Ramos (cell line): Measurements from ENCODE around the gene NUMA1.

ENCODE experiments used
- in situ Hi-C: fragments of 300-500 bp; cut with MboI; formaldehyde crosslinking; loops from one replicate; pipeline ENCODE4 v1.14.3; 2022; ENCODE audit warnings: low sequenced_read_pairs; ENCODE audit not compliant: unreplicated experiment

Gene NUMA1

GRCh38 chr11:72002841-72003775 is 77.2 kb downstream of the NUMA1 start:
- in situ Hi-C loops: no loop called here

DNA sequence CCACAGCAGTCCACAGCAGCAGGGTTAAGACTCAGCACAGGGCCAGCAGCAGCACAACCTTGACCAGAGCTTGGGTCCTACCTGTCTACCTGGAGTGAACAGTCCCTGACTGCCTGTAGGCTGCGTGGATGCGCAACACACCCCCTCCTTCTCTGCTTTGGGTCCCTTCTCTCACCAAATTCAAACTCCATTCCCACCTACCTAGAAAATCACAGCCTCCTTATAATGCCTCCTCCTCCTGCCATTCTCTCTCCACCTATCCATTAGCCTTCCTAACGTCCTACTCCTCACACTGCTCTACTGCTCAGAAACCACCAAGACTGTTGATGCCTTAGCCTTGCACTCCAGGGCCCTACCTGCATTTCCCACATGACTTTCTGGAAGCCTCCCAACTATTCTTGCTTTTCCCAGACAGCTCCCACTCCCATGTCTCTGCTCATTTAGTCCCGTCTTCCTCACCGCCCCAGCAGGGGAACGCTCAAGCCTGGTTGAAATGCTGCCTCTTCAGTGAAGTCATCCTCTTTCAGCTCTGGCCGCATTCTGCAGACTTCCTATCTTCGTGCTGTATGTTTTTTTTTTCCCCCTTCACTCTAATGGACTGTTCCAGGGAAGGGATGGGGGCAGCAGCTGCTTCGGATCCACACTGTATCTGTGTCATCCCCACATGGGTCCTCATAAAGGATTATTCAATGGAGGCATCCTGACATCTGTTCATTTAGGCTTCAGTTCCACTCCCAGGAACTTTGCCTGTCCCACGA is 78.3 kb downstream of the NUMA1 start:
- in situ Hi-C loops: no loop called here

GRCh38 chr11:72001285-72001684 is 79.1 kb downstream of the NUMA1 start:
- in situ Hi-C loops: no loop called here

- in situ Hi-C loops: no loop called here
Measured at GRCh38 chr11:72000202-72000867, 80.0 kb downstream of the NUMA1 start.

DNA sequence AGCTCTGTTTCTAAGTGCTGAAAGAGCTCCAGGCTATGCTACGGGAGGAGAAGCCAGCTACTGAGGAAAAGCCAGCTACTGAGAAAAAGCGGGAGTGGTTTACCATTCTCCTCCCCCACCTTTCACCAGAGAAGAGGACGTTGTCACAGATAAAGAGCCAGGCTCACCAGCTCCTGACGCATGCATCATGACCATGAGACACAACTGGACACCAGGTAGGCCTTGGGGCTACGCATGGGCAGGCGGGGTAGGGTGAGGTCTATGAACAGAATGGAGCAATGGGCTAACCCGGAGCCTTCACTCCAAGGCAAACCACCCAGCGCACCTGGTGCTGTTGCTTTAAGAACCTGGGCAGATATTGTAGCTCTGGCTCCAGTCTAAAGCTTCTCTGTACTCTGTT is 80.5 kb downstream of the NUMA1 start:
- in situ Hi-C loops: loop anchor here (25.0 kb wide), 1 partner anchor 413 kb away; no protein-coding TSS in a partner anchor

DNA sequence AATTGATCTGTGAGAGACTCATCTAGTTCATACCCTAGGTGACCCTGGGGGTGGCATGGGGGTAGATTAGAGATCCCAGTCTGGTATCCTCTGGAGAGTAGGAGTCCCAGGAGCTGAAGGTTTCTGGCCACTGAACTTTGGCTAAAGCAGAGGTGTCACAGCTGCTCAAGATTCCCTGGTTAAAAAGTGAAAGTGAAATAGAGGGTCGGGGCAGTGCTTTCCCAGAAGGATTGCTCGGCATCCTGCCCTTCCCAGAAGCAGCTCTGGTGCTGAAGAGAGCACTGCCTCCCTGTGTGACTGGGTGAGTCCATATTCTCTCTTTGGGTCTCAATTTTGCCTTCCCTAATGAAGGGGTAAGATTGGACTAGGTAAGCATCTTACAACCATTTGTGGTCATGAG is 81.0 kb downstream of the NUMA1 start:
- in situ Hi-C loops: loop anchor here (25.0 kb wide), 1 partner anchor 413 kb away; no protein-coding TSS in a partner anchor

DNA sequence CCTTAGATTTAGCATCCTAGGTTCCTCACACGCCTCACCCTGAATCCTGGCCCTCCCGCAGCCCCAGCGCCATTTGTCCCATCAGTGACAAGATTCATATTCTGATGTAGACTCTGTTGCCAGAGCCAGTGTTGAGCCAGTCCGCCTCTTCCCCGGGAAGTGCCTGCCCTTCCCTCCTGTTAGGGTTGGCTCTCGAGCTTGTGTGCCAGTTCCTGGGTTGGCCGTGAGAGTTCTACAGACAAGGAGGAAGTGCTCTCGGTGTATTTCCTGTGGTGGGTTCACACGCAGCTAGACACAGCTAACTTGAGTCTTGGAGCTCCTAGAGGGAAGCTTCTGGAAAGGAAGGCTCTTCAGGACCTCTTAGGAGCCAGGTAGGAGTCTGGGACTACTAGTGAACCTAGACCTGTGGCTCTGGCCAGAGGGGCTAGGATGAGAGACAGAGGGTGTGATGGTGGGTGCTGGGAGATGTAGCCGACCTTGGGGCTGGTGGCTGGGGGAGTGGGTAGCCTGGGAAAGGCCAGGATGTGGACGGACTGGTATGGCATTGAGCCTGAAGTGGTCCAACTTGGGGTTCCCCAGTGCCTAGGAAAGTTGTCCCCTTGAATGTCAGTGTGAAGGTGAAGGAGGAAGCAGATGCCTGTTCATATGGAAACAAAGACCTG is 81.6 kb downstream of the NUMA1 start, which contains the start of gene IL18BP:
Gene IL18BP (plus strand): TSS at position 261 of the 662 bp plus-strand sequence. CDS start 1,076 bp downstream, outside the sequence.
- in situ Hi-C loops: loop anchor here (25.0 kb wide), 1 partner anchor 414 kb away; no protein-coding TSS in a partner anchor

DNA sequence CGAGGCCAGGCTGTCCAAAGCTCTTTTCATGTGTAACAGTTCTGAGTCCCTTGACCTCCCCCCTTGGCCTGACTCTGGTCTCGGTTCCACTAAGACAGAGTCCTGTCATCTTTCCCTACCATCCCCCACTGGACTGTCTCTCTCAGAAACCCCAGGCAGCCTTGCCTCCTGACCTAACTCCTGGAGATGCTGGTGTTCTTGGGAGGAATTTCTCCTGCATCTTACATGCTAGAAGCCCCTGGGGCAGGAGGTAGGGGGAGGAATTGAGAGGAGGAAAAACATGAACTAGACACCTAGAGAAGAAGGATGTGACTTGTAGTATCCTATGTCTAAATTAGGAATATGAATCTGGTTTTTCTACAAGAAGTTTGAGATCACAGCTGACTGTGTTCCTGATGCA is 82.3 kb downstream of the NUMA1 start:
- in situ Hi-C loops: loop anchor here (25.0 kb wide), 1 partner anchor 414 kb away; no protein-coding TSS in a partner anchor

DNA sequence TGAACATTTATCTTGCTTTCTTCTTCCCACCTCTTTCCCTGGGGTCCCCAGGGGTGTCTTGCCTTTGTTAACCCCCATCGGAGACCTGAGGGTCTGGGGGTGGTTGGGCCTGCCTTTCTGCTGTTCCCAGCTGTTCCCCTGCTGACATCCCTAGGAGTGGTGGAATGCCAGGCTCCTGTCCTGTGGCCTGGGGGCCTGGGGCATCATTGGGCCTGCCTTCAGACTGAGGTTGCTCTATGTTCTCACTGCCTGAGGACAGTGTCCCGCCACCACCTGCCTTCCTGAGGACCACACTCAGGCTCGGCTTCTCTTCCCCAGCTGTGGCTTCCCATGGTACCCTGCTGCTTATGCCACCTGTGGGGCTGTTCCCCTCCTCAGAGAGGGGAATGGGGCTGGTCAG is 82.7 kb downstream of the NUMA1 start:
- in situ Hi-C loops: loop anchor here (25.0 kb wide), 1 partner anchor 415 kb away; no protein-coding TSS in a partner anchor

- in situ Hi-C loops: loop anchor here (25.0 kb wide), 1 partner anchor 415 kb away; no protein-coding TSS in a partner anchor
Measured at GRCh38 chr11:71996946-71997345, 83.4 kb downstream of the NUMA1 start.

GRCh38 chr11:71996517-71996916 is 83.8 kb downstream of the NUMA1 start:
- in situ Hi-C loops: loop anchor here (25.0 kb wide), 1 partner anchor 416 kb away; no protein-coding TSS in a partner anchor

DNA sequence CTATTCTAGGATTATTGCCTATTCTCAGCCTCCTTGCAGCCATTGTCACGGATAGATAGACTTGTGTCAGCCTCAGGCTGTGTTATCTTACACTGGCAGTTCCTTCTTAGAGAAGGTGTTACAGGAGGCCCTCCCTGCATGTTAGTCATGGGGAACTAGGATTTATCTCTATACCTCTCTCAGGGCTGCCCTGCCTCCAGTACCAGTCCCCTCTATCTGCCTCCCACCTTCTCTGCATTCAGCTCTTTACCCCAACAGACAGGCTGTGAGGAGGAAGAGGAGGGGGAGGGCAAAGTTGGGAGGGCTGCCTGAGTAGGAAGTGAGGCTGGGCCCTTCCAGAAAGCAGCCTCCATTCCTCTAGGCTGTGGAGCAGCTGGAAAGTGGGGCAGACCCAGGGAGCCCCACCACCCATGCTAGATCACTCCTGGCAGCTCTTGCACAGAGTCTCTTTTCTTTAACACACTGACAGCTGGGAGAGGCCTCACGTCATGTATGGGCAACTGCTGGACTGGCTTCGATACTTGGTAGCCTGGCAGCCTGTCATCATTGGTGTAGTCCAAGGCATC is 84.5 kb downstream of the NUMA1 start:
- in situ Hi-C loops: loop anchor here (25.0 kb wide), 1 partner anchor 416 kb away; no protein-coding TSS in a partner anchor

GRCh38 chr11:71994786-71995185 is 85.6 kb downstream of the NUMA1 start:
- in situ Hi-C loops: loop anchor here (25.0 kb wide), 1 partner anchor 418 kb away; no protein-coding TSS in a partner anchor

DNA sequence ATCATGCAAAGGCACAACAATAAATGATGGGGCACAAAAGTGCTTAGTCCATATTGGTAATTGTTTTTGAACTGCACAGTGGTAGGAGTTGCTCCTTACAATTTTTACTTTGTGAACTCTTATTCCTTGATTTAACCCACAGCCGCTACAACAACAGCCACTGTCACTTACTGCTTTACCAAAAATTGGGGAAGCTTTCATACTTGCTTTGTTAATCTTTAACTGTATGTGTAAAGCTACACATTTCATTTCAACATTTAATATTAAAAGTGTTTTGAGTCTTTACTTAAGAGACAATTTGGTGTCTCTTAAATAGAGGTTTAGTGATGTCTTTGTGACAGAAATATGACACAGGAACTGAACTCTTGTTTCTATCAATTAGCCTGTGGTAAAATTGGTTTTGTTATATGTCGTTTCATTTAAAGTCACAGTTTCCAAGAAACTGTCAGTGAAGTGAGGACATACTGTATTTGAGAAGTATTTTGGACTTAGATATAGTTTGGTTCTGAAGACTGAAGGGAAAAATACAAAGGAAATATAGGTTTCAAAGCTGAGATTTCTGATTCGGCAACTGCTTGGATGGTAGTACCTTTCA is 88.1 kb downstream of the NUMA1 start:
- in situ Hi-C loops: loop anchor here (25.0 kb wide), 1 partner anchor 420 kb away; no protein-coding TSS in a partner anchor

DNA sequence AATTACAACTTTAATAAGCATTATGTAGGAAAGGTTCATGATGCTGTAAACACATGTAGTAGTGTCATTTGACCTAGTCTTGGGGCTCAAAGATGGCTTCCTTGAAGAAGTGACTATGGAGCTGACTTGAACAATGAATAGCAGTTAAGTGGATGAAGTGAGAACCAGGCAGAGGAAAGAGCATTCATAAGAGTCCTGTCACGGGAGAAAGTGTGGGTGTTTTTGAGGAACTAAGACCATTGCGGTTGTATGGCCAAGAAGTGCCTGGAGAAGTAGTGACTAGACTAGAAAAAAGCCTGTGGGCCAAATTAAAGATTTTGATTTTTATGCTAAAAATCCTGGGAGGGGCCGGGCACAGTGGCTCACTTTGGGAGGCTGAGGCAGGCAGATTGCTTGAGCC is 88.8 kb downstream of the NUMA1 start:
- in situ Hi-C loops: loop anchor here (25.0 kb wide), 1 partner anchor 421 kb away; no protein-coding TSS in a partner anchor

DNA sequence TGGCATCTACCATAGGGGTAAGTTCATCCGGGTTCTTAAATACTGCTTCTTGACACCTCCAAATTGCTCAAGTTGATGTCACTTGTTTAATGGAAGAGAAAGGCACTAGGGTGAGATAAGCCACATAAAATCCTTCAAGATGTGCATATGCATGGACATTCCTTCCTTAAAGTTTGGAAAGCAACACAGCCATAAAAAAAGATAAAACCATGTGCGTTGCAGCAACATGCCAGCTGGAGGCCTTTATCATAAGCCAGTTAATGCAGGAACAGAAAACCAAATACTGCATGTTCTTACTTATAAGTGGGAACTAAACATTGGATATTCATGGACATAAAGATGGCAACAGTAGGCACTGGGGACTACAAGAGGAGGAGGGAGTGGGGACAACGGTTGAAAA is 89.6 kb downstream of the NUMA1 start:
- in situ Hi-C loops: loop anchor here (25.0 kb wide), 1 partner anchor 422 kb away; no protein-coding TSS in a partner anchor

DNA sequence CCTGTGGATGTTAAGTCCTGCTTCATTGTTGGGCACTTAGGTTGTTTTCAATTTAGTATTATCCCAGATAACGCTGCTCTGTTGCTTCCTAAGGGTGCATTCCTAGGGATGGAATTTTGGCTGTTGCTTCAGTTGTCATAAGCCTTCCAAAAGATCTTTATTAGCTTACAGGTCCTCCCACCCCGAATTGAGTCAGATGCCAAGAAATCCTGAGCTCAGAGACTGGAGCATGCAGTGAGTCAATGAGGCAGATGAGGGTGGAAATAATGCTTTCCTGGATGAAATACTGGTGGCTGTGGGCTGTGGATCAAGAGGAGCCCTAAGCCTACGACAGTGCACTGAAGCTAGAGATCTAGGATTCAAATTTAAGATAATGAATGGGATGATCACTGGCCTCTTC is 92.3 kb downstream of the NUMA1 start:
- in situ Hi-C loops: loop anchor here (25.0 kb wide), 1 partner anchor 424 kb away; no protein-coding TSS in a partner anchor

DNA sequence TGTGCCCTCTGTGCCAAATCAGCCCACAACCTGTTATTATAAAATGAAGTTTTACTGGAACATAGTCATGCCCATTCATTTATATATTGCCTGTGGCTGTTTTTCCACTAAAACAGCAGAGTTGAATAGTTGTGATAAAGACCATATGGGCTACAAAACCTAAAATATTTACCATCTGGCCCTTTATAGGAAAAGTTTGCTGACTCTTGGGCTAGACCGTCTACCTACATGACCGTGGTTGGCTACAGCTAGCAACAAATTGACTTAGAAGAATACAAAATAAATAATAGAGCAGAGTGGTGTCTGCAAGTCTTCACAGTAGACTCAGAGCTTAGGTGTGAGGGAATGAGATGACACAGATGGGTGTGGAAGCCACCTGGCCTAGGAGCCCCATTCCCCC is 92.8 kb downstream of the NUMA1 start:
- in situ Hi-C loops: loop anchor here (25.0 kb wide), 1 partner anchor 425 kb away; no protein-coding TSS in a partner anchor
